GM12878 (cell line): ENCODE measurements around the gene NPC1.

Experiments used
- CBX5 ChIP-seq: sonication (generic); IDR thresholded peaks from 2 replicates; pipeline ENCODE4 v1.6.1; 2016; ENCODE audit warnings: low read depth, moderate library complexity, mild to moderate bottlenecking, inconsistent platforms
- EP300 ChIP-seq, 2 experiments: fragments of 150-350 bp in 1 of 2; IDR thresholded peaks; 2 replicates each; pipeline ENCODE4 v1.6.1; 2011 to 2012; ENCODE audit warnings: low read depth in 2 of 2, low read length in 2 of 2, borderline replicate concordance in 1 of 2, improper control_type of control experiment in 1 of 2, inconsistent platforms in 1 of 2; ENCODE audit not compliant: control insufficient read depth in 1 of 2
- EZH2 ChIP-seq: IDR thresholded peaks from 2 replicates; pipeline ENCODE4 v1.6.1; 2012; ENCODE audit warnings: low read depth, mild to moderate bottlenecking, control low read depth, inconsistent platforms, low read length, borderline replicate concordance; ENCODE audit not compliant: control insufficient read depth
- FOS ChIP-seq: IDR thresholded peaks from 3 replicates; pipeline ENCODE4 v1.6.1; 2011; ENCODE audit warnings: borderline replicate concordance; ENCODE audit not compliant: insufficient read length; ENCODE audit errors: extremely low read depth
- KDM1A ChIP-seq: fragments of 200-600 bp; sonication (generic); IDR thresholded peaks from 2 replicates; pipeline ENCODE4 v1.6.1; 2016; ENCODE audit warnings: borderline replicate concordance
- POLR2A ChIP-seq: IDR thresholded peaks from 2 replicates; pipeline ENCODE4 v1.6.1; 2011; ENCODE audit warnings: low read depth, mild to moderate bottlenecking, low read length
- SP1 ChIP-seq: IDR thresholded peaks from one replicate; pipeline ENCODE4 v1.6.1; 2011; ENCODE audit warnings: low read depth, low read length
- SUPT20H ChIP-seq: IDR thresholded peaks from 2 replicates; pipeline ENCODE4 v1.6.1; 2011; ENCODE audit warnings: low read depth, mild to moderate bottlenecking, low read length, moderate library complexity, borderline replicate concordance; ENCODE audit not compliant: control insufficient read depth
- TF ChIP-seq, protein P1 (sequence below), 3 experiments: IDR thresholded peaks in 2 of 3; conservative IDR thresholded peaks in 1 of 3; 2 replicates each; pipeline ENCODE4 v1.5.1; 2011; ENCODE audit warnings: low read depth in 3 of 3, low read length in 3 of 3, mild to moderate bottlenecking in 3 of 3, control low read depth in 2 of 3, moderate library complexity in 2 of 3, inconsistent platforms in 1 of 3, mixed read lengths in 1 of 3; ENCODE audit not compliant: control insufficient read depth in 2 of 3, insufficient read depth in 1 of 3; ENCODE audit errors: extremely low read depth in 1 of 3
- TF ChIP-seq, protein P2 (sequence below): IDR thresholded peaks from 2 replicates; pipeline ENCODE4 v1.6.1; 2012; ENCODE audit warnings: mild to moderate bottlenecking, low read depth, low read length
- TF ChIP-seq, protein P3 (sequence below): fragments of 450-650 bp; conservative IDR thresholded peaks from 2 replicates; pipeline ENCODE4 v1.6.1; 2017; ENCODE audit warnings: mild to moderate bottlenecking, moderate library complexity
- TF ChIP-seq, protein P4 (sequence below): IDR thresholded peaks from 2 replicates; pipeline ENCODE4 v1.6.1; 2012; ENCODE audit warnings: low read depth, low read length, improper control_type of control experiment

DNA sequence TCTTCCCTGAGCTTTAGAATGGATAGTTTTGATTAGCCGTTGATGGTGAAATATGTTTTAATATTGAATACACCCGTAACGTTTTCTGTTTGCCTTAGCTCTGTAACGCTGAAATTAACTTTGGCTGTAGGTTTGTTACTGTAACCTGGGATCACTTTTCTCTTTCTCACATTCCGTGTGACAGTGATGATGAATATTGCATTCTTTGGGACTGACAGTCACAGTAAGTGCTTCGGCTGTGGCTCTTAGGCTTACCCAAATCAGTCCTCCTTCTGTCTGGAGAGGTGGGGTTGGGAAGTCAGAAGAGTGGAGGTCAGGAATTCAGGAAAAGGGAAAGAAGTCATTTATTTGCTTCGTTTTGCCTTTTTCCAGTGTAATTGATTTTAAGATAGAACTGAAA lies 65.0 kb downstream of the NPC1 start:
- no peak for TF ChIP-seq POLR2A
- no peak for TF ChIP-seq EZH2
- TF ChIP-seq, protein P1, sequence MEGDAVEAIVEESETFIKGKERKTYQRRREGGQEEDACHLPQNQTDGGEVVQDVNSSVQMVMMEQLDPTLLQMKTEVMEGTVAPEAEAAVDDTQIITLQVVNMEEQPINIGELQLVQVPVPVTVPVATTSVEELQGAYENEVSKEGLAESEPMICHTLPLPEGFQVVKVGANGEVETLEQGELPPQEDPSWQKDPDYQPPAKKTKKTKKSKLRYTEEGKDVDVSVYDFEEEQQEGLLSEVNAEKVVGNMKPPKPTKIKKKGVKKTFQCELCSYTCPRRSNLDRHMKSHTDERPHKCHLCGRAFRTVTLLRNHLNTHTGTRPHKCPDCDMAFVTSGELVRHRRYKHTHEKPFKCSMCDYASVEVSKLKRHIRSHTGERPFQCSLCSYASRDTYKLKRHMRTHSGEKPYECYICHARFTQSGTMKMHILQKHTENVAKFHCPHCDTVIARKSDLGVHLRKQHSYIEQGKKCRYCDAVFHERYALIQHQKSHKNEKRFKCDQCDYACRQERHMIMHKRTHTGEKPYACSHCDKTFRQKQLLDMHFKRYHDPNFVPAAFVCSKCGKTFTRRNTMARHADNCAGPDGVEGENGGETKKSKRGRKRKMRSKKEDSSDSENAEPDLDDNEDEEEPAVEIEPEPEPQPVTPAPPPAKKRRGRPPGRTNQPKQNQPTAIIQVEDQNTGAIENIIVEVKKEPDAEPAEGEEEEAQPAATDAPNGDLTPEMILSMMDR (IDR thresholded peaks at IDR 0.05 in 2 of 3, conservative IDR thresholded peaks at IDR 0.05 in 1 of 3; ENCODE audit: control insufficient read depth in 2 of 3, extremely low read depth in 1 of 3, insufficient read depth in 1 of 3, low read depth in 3 of 3, low read length in 3 of 3): no peak
- TF ChIP-seq KDM1A: no peak
- TF ChIP-seq, protein P2, sequence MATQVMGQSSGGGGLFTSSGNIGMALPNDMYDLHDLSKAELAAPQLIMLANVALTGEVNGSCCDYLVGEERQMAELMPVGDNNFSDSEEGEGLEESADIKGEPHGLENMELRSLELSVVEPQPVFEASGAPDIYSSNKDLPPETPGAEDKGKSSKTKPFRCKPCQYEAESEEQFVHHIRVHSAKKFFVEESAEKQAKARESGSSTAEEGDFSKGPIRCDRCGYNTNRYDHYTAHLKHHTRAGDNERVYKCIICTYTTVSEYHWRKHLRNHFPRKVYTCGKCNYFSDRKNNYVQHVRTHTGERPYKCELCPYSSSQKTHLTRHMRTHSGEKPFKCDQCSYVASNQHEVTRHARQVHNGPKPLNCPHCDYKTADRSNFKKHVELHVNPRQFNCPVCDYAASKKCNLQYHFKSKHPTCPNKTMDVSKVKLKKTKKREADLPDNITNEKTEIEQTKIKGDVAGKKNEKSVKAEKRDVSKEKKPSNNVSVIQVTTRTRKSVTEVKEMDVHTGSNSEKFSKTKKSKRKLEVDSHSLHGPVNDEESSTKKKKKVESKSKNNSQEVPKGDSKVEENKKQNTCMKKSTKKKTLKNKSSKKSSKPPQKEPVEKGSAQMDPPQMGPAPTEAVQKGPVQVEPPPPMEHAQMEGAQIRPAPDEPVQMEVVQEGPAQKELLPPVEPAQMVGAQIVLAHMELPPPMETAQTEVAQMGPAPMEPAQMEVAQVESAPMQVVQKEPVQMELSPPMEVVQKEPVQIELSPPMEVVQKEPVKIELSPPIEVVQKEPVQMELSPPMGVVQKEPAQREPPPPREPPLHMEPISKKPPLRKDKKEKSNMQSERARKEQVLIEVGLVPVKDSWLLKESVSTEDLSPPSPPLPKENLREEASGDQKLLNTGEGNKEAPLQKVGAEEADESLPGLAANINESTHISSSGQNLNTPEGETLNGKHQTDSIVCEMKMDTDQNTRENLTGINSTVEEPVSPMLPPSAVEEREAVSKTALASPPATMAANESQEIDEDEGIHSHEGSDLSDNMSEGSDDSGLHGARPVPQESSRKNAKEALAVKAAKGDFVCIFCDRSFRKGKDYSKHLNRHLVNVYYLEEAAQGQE: no peak
- TF ChIP-seq, protein P3, sequence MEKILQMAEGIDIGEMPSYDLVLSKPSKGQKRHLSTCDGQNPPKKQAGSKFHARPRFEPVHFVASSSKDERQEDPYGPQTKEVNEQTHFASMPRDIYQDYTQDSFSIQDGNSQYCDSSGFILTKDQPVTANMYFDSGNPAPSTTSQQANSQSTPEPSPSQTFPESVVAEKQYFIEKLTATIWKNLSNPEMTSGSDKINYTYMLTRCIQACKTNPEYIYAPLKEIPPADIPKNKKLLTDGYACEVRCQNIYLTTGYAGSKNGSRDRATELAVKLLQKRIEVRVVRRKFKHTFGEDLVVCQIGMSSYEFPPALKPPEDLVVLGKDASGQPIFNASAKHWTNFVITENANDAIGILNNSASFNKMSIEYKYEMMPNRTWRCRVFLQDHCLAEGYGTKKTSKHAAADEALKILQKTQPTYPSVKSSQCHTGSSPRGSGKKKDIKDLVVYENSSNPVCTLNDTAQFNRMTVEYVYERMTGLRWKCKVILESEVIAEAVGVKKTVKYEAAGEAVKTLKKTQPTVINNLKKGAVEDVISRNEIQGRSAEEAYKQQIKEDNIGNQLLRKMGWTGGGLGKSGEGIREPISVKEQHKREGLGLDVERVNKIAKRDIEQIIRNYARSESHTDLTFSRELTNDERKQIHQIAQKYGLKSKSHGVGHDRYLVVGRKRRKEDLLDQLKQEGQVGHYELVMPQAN: no peak
- no peak for TF ChIP-seq FOS
- TF ChIP-seq SP1: no peak
- no peak for TF ChIP-seq CBX5
- no peak for TF ChIP-seq EP300 (IDR thresholded peaks at IDR 0.05; ENCODE audit: borderline replicate concordance in 1 of 2, control insufficient read depth in 1 of 2, low read depth in 2 of 2, low read length in 2 of 2)
- TF ChIP-seq SUPT20H: no peak
- TF ChIP-seq, protein P4, sequence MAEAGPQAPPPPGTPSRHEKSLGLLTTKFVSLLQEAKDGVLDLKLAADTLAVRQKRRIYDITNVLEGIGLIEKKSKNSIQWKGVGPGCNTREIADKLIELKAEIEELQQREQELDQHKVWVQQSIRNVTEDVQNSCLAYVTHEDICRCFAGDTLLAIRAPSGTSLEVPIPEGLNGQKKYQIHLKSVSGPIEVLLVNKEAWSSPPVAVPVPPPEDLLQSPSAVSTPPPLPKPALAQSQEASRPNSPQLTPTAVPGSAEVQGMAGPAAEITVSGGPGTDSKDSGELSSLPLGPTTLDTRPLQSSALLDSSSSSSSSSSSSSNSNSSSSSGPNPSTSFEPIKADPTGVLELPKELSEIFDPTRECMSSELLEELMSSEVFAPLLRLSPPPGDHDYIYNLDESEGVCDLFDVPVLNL: no peak
